HG02763 (cell line): Measurements from ENCODE around the gene SERPINB10.
"Not testable (repeated sequence)": the region's sequence is repeated elsewhere in the genome, so short reads cannot be mapped to it uniquely, and the experiment has no call there.

Experiments
- ATAC-seq: cut with Tn5 transposase; IDR thresholded peaks from one replicate; pipeline ENCODE4 v1.9.1; 2021; ENCODE audit warnings: mild to moderate bottlenecking, moderate library complexity; ENCODE audit not compliant: unreplicated experiment

Gene SERPINB10

DNA sequence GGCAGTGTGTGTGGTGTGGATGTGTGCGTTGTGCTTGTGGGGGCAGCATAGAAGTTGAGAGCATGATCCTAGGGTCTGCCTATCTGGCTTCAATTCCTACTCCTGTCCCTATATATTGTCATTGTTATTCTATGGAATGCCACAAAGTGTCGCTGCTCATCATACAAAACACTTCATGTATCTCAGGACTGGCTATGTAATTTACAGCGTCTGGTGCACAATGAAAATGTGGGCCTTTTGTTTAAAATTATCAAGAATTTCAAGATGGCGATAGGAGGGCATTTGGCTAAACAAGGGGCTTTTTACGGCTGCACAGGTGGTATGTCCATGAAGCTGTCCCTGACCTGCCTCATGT is 16.8 kb upstream of the SERPINB10 start:
- ATAC-seq = peak; percentile 77

DNA sequence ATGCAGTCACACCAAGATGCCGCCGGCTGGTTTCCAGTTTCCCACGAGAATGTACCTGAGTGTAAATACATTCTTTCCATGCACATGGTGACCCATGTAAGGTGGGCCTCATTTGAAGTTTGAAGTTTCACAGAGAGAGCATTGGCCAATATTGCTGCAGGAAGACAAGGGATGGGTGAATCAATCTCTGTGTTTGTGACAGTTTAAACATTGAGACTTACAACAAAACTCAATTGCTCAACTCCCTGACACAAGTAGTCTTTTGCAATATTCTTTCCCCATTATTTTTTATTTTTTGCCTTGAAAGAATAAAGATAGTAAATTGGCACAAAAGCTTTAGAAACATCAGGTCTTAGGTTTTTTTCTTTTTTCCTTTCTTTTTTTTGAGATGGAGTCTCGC is 15.2 kb upstream of the SERPINB10 start:
- ATAC-seq = no peak

DNA sequence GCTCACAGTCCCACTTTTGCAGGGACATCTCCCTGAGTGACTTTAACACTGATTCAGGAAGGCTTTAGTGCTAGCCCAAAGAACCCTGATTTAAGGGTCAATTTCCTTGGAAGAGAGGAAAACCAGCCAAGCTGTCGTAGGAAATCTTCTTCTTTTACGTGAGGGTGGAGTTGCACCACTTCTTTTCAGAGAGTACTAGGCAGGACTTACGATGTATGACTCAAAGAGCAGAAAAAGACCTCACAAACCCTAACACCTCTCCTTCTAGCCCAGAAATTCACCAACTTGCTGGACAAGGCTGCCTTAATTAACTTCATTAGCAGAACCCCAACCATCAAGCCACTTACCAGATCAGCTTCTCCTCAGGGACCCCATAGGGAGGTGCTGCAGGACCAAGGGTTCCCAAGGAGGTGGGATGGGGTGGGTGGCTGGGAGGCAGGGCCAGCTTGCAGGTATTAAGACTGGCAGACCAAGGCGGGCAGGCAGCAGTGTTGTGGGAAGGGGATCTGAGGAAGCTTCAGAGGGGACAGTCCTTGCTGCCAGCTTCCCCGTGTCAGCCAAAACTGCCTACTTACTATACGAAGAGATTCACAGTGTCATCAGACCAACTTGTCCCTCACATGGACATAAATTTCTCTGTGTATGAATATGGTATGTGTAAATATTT is 13.5 kb upstream of the SERPINB10 start:
- ATAC-seq = no peak

DNA sequence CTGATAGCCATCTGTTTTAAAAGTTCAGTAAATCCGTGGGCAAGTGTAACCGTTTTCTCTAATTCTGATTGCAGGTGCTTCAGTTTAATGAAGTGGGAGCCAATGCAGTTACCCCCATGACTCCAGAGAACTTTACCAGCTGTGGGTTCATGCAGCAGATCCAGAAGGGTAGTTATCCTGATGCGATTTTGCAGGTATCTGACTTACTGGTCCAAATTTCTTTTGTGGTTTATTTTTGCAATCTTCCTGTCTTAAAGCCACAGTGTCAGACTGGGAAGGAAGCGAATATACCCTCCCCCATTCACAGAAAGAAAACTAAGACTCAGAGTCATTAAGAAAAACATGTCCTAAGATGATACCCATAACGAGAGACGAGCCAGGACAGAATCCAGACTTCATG is 12.6 kb upstream of the SERPINB10 start:
- ATAC-seq = no peak

DNA sequence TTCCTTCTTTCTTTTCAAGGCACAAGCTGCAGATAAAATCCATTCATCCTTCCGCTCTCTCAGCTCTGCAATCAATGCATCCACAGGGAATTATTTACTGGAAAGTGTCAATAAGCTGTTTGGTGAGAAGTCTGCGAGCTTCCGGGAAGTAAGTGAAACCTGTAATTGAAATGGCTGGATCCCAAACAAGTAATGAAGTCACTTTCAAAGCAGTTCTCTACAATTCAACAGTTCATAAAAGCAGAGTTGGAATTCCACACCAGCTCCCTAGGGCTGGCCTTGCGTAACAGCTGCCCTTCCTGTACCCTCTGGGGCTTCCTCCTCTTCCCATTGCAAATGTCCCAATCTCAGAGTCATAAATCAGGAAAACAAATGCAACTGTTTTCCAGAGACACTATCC is 10.7 kb upstream of the SERPINB10 start:
- ATAC-seq = no peak

DNA sequence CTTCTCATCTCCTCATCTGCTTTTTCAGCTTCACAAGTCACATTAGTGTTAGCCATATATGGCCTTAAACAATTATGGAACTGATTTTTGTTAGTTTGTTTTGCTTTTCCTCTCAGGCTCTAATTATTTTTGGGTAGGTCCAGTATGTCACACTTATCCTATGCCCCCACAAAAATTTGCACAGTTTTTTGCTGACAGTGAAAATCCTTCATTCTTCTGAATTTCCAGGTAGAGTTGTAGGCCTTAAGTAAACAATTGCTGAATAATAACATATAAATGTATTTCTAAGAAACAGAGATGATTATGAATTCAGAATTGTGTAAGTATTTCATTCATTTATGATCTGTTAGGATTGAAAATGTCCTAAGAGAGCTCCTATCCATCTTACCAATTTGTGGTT is 8.6 kb upstream of the SERPINB10 start:
- no peak for ATAC-seq

DNA sequence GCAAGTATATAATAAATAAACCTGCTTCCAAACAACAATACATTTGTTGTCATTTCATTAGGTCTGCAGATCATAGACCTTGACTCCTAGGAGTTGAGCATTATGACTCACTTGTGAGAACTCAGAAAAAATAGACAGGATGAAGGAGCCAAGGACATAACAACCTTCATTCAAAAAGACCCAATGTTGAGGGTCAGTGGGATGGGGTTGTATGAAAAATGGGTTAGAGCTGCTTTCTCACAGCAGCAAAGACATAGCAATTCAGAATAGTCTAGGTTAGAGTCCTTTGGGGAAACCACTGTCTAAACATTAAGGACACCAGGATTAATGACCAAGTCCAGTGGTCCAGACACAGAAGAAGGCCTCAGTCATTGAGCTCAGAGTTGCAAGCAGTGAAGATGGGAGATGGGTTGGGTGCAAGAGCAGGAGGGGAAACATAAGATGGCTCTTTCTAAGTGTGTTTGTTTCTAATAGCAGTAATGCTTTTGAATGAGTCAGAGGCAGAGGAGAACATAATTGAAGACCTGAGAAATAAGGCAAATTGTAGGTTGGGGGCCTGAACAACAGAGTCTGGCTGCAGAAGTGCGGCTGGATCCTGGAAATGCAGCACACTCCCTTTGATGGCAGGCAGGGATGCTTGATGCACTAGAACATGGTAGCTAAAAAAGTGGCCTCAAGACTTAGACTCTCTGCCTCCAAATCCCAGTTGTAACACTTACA is 3.7 kb upstream of the SERPINB10 start:
- ATAC-seq = no peak

DNA sequence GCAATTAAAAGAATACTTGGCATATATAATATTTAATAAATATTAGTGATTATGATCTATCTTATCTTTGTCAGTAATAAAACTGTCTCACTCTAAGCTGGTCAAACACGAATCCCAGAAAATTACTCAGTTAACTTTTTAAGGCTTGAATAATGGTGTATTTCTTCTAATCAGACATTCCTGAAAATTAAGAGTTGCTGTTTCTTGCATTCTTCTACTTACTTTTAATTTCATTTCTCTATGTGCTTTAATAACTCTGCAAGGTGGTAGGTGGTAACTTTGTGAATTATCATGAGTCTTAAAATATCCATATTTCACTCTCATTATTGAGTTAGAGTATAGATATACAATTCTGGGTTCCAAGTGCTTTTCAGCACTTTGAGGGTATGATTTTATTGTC is 3.1 kb upstream of the SERPINB10 start:
- no peak for ATAC-seq

DNA sequence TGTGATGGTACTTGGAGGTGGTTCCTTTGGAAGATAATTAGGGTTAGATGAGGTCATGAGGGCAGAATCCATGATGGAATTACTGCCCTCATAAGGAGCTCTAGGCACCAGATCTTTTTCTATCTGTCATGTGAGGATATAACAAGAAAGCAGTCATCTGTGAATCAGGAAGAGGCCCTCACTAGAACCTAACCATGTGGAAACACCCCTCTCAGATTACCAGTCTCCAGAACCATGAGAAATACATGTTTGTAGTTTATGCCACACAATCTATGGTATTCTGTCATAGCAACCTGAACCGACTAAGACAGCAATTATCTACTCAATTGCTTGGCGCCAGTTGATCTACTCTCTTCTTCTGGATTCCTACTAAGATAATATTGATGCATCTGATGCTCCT is 2.4 kb upstream of the SERPINB10 start:
- no peak for ATAC-seq

DNA sequence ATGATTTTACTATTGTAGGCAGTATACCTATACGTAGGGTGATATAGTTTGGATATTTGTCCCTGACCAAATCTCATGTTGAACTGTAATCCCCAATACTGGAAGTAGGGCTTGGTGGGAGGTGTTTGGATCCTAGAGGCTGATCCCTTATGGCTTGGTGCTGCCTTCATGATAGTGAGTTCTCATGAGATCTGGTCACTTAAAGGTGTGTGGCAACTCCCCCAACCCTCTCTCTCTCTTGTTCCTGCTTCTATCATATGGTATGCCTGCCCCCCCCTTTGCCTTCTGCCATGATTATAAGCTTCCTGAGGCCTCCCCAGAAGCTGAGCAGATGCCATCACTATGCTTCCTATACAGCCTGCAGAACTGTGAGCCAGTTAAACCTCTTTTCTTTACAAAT is 1.7 kb upstream of the SERPINB10 start:
- no peak for ATAC-seq

DNA sequence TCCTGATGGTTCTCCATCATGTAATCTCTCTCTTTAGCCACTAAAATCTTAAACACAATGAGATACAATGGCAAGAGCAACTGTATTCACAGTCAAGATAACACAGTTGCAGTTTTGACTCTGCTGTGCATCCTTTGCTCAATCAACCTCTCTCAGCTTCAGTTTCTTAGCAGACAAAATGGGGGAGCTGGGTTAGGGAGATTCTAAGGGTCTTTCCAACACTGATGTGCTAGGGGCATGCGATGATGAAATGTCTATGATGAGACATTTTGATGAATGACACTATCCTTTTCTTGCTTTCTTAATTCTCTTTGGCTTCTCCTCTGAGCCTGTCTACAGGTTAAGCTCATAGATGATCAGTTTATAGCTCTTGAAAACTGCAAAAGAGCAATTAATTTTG is 1.1 kb downstream of the SERPINB10 start:
- ATAC-seq = no peak

DNA sequence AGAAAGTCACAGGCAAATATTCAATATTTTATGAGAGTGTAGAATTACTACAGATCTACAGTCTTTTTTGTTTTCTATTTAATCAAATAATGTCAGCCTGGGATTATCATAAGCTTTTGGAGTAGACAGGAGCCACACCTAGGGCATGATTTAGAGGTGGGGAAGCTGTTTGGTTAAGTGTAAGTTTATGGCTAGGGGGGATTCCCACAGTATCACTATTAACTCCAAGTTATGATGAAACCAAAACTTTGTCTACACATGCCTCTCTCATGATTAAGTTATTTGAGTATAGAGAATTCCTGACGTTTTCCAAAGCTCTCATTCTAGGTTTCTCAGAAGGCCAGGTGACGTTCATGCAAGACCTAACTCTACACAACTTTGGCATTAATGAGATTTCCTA is 2.1 kb downstream of the SERPINB10 start:
- ATAC-seq = peak; percentile 73

DNA sequence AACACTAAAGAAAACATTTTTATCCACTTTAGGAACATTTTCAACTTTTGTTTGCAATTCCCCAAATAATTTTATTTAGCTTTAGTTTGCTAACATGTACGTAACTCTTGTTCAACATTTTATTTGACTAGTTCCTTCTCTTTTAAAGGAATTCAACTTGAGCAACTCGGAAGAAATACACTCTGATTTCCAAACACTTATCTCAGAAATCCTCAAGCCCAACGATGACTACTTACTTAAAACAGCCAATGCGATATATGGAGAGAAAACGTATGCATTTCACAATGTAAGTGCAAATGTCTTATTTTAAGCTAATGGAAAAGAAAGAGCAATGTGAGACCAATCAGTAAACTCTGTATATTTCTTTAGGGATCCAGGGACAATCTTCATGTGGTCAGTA is 10.1 kb downstream of the SERPINB10 start:
- no peak for ATAC-seq

DNA sequence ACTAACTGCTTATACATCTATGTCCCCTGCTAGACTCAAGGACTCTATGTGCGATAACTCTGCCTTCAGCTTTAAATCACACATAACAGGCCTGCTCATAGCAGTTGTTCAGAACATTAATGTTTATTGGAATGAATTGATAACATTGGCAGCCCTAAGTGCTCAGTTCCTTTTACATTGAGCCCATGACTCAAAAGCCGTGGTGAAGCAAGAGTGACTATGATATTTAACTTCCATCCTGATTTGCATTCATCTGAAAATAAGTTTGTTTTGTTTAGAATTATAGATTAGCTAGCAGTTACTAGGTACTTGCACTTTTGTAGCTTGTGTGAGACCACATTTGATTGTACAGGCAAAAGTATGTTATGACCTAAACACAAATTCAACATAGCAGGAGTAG is 14.3 kb downstream of the SERPINB10 start:
- no peak for ATAC-seq

DNA sequence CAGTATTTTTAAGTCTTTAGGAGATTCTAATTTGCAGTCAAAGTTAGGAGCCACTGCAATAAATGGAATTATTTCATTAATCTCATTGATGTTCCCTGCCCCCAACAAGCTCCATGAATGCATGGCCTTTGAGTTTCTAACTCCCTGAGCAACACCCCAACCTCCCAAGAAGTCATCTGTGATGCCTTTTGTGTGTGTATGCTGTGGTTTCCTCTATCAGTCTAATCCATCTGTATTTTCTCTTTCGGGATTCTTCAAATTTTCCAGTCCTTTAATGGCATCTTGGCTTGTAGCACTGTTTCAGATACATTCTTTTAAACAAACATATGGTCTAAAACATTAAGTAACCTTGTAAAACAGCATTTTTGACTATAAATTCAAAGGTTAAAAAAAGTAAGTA is 16.8 kb downstream of the SERPINB10 start:
- ATAC-seq = no peak

DNA sequence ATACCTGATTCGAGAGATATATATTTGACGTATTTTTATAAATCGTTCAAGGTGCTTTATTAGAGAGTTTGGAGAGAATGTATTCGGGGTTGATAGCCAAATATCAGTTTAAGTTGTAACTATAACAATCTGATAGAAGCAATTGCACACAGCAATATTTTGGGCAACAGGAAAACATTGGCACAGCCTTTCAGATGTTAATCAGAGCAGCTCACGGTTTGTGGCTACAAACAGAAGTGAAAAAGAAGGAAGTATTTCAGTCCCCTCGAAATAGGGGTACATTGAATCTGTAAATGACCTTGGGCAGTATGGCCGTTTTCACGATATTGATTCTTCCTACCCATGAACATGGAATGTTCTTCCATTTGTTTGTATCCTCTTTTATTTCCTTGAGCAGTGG is 20.6 kb downstream of the SERPINB10 start:
- no peak for ATAC-seq

DNA sequence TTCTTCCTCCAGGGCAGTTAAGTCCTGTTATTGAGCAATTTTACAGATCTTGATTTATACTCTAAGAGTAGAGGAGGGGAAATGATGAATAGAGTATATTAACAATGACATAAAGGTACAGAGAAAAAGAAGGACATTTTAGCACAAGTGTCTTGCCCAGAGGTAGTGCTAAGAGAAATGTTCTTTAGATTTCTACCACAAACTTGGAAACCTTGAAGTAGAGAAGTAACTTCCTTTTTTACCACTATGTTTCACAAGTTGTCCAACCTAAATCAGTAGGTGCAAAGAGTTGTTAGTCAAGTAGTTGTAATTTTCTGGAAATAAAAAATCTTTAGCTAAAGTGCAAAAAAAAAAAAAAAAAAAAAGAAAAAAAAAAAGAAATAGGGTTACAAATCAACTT is 21.6 kb downstream of the SERPINB10 start:
- ATAC-seq = not testable (repeated sequence)

DNA sequence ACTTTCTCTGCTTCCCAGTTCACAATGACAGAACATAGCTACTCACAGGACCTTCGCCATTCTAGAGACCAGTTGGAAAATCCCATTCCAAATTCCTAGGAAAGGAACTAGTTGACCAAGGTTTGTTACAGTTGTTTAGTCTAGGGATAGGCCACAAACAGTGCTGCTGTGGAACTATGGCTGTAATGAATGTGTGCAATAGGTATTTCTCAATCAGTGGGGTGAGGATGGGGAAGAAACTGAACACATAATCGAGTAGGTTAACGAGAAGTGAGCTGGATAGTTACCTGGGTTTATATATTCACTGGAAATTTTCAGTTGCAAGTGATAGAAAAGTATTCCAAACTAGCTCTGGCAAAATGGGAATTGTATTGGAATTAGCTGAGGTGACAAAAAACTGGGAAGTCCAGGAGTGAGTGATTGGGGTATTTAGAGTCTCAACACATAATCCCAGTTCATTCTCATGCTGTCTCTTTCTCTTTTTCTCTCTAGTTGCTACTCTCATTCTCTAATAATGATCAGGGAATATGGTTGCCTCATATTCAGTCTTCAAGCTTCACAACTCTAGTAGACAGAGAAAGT is 23.1 kb downstream of the SERPINB10 start:
- no peak for ATAC-seq

DNA sequence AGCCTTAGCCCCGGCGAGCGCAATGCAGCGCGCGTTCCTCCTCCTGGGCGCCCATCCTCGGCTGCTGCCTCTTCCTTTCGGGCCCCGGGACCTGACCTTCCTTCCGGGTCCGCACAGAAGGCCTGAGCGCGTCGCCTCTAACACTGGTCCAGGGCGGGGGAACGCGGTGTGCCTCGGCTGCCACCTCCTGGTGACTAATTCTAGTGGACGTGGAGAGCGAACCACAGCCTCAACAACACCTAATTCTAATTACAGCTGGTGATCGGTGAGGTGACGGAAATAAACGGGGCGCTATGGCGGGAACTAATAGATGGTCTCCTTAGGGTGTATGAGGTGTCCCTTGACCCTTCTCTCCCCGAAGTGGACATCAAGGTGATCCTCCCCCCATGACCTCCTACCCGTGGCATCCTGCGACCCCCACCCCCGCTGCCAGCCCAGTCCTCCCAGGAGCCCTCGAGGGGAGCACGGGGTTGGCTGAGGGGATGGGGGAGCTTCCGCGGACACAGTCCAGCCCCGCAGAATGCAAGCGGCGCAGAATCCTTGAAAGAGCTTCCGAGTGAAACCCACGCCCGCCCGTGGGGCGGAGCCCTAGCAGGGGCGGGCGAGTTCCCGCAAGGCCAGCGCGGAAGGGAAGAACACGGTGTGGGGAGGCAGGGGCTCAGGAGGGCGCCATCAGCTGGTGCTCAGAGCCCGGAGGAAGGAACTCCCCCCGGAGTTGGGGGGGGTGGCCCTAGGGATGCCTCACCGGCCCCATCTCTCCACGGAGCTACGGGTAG is 28.6 kb downstream of the SERPINB10 start:
- ATAC-seq = peak; percentile 98

DNA sequence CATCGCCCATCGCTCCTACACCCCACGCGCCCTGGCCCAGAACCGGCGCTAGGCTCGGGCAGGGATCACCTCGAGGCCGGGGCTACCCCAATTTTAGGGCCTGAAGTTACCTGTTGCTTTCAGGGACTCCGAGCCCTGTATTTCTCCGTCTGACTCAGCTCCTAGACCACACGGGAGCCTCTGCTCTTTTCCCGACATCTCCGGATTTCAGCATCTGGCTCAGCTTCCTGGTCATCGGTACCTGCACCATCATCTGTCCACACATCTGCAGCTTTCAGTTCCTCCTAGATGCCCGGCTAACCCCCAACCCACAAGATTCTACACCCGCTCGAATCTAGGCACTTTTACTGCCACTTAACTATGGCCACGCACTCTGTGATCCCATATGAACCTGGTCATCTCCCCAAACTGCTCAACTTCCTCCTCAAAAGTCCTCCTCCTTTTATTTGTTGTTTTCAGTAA is 29.2 kb downstream of the SERPINB10 start:
- ATAC-seq = peak; percentile 29

DNA sequence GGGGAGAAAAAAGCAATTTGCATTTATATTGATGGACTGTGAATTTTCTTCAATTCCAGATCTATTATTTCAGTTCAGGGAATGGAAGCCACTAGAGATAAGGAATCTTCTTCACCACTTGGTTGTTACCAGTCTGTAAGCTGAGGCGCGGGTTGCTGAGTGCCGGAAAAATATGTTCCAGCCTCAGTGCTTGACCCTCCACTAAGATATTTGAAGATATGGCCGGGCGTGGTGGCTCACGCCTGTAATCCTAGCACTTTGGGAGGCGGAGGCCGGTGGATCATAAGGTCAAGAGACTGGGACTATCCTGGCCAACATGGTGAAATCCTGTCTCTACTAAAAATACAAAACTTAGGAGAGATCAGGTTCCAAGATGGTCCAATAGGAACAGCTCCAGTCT is 32.2 kb downstream of the SERPINB10 start:
- no peak for ATAC-seq
